OCI-M1 (cell line): ENCODE results near the gene GDPD5.

Experiments used
- DNase-seq: peaks from one replicate; lab custom pipeline; 2025; lab: John Stamatoyannopoulos, UW

Gene GDPD5

DNA sequence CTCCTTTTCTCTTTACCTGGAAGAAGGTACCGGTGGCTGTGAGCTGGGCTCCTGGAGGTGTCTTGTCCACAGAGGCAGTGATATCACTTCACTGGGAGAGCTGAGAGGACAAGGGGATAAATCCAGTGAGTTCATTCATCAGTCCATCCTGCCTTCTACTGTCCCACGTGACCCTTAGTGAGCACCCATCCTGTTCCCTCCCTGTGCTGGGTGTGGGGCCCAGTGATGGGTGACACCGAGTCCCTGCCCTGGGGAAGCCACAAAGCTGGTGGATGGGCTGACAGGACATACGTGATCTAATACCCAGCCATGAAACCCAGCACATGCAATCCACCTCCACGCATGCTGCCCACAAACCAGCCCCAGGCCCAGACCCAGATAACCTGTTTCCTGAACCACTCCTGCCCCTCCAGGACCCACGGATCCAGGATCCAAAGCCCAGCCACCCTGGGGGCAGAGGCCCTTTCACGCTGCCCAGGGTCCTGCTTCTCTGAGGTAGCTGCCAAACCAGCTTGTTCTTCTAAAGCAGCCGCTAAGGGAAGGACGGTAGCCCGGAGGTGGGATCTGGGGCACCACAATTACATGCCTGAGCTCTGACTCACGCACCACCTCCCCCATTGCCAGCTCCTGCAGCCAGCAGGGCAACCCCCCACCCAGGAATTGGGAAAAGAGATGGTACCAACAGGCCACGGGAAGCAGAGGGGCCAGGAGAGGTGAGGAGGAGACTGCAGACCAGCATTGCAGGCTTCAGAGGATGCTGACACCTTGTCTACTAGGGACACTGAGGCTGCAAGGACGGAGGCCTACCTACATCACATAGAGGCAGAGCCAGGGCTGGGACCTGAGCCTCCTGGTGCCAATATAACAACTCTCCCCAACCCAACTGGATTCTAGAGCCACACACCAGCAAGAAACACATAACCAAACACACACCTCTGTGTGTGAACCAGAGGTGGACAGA lies 35.2 kb downstream of the GDPD5 start:
- DNase-seq = no peak

DNA sequence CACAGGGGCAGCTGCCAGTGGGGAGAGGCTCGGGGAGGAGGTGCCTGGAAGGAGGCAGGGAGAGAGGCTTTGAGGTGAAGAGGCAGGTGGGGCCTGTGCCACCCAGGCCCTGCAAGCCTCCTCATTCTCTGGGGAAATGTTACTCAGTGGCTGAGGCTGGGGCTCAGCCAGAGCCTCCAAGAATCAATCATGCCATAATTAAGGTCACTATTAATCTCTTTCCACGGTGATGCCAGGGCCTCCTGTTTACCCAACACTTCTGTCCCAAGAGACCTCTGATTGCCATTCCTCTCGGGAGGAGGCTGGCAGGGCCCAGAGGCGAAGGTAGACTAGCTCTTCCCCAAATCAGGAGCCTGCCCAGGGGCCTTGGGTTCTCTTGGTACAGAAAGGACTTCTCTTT lies 38.4 kb downstream of the GDPD5 start:
- DNase-seq = no peak

DNA sequence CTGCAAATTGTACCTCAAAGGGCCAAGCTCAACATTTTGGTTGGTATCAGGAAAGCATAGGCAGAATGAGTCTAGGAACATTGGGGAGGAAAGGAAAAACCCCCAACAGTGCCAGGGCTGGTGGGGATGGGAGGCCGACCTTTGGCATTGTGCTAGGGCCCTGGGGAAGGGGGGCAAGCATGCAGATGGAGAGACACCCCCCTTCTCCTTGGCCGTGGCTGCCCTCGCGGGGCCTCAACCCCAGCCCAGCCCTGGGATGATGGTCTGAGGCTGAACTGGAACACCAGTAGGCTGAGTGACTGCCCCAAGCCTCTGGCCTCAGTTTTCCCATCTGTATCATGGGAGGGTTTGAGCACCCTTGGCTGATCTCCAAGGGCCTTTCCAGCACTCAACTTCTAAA lies 40.0 kb downstream of the GDPD5 start:
- no peak for DNase-seq

DNA sequence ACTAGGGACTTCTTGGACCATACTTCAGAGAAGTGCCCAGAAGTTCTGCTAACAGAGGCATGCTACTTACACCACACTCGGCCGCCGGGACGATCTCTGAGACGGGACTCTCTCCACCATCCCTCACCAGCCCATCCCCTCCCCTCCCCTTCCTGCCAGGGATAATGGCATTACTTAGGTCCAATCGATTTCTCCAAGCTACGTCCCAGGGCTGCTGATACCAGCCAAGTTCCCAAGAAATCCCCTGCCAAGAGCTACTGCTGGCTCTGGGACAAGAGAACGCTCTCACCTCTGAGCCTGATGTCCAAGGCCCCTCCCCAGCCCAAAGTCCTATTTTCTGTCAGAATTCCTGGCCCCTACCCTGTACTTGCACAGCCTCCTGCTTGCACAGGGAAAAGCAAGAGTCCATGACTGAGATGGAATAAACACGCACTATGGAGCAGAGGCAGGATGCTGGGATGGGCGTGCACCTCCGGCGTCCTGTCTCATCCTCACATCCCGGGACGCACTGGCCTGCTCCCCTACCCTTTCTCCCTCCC lies 42.7 kb downstream of the GDPD5 start:
- DNase-seq = no peak

DNA sequence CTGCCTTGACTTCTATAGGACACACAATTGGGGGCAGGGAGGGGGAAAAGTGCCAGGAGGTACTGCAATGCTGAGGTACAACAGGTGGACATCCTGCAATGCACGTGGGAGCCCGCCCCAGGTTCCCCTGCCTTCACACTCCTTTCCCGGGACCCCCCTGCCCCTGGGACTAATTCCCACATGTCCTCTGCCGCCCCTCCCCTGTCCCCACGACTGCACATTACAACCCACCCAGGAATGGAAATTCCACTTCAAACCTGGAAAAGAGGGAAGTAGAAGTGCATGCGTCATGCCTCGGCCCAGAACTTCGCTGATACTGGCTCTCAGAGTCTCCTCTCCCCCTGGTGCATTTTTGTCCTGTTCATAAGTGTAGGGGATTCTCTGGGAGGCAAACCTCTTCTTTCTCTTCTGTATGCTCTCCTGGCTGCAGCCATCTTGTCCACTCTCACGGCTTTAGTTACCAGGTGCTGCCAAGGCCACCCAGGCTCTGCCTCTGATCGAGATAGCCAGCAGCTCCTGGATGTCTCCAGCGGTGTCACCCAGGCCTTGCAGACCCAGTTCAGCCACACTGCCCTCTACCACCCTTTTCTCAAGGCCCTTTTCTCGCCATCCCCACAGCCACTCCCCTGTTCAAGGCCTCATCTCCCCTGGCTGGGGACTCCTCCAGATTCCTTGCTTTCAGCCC lies 43.7 kb downstream of the GDPD5 start:
- peak; percentile 81 for DNase-seq

DNA sequence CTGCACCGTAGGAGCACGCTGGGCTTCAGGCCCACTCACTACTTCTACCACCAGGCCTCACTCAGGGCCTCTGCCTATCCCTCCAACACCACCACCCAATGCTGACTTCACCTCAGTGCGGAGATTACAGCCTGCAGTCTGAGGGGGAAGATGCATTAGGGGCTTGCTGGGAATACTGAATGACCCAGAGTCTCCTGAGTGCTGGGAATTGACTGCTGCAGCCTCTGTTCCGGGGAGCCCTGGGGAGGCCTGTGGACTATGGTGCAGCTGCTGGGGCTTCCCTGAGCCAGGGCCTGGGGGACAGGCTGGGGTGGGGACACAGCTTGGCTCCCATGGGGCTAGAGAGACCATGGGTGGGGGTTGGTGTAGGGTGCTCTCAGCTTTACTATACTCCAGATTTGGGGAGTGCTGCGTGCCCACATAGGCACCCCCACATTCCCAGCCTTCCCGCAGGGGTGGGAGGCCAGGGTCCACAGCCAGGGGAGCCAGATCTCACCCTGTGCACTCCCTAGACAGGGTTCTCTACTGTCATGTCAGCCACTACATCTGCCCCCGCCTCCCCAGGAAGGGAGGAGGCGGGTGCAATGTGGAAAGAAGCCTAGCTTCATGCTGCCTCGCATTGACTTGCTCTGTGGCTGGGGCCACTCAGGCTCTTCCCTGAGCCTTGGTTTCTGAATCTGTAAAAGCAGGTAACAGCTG lies 44.4 kb downstream of the GDPD5 start:
- peak; percentile 71 for DNase-seq

DNA sequence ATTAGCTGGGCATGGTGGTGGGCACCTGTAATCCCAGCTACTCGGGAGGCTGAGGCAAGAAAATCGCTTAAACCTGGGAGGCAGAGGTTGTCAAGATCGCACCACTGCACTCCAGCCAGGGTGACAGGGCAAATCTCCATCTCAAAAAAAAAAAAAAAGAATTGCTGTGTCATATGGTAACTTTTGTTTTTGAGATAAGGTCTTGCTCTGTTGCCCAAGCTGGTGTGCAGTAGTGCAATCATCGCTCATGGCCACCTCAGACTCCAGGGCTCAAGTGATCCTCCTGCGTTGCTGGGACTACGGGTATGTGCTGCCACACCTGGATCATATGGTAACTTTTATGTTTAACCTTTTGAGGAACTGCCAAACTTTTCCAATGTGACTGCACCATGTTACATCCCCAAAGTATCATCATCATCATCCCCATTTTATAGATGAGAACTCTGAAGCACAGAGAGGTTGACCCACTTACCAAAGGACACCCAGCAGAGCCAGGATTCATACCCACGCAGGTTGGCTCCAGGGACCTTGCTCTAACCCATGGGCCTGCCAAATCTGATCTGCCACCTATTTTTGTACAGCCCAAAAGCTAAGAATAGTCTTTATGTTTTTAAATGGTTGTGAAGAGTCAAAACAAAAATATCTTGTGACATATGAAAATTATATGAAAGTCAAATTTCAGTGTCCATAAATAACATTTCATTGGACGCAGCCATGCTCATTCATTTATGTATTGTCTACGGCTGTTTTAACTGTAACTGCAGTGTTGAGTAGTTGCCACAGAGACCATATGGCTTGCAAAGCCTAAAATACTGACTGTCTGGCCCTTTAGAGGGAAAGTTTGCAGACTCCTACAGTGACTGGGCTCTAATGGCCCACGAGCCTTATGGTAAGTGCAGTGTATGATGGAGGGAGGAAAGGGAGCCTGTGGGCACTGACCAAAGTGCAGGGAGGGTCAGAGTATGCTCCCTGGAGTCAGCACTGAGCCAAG lies 45.3 kb downstream of the GDPD5 start:
- DNase-seq = peak; percentile 97

DNA sequence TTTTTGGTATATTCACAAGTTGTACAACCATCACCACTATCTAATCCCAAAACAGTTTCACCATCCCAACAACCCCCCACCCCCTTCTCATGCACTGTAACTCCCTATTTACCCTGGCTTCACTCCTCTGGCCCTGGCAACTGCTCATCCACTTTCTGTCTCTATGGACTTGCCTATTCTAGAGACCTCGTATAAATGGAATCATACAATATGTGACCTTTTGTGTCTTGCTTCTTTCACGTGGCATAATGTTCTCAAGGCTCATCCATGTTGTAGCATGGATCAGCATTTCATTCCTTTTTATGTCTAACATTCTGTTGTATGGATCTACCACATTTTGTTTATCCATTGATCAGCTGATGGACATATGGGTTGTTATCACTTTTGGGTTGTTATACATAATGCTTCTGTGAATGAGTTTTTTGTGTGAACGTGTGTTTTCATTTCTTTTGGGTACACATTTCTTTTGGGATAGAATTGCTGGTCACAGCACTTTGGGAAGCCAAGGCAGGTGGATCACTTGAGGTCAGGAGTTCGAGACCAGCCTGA lies 46.1 kb downstream of the GDPD5 start:
- DNase-seq = peak; percentile 68

DNA sequence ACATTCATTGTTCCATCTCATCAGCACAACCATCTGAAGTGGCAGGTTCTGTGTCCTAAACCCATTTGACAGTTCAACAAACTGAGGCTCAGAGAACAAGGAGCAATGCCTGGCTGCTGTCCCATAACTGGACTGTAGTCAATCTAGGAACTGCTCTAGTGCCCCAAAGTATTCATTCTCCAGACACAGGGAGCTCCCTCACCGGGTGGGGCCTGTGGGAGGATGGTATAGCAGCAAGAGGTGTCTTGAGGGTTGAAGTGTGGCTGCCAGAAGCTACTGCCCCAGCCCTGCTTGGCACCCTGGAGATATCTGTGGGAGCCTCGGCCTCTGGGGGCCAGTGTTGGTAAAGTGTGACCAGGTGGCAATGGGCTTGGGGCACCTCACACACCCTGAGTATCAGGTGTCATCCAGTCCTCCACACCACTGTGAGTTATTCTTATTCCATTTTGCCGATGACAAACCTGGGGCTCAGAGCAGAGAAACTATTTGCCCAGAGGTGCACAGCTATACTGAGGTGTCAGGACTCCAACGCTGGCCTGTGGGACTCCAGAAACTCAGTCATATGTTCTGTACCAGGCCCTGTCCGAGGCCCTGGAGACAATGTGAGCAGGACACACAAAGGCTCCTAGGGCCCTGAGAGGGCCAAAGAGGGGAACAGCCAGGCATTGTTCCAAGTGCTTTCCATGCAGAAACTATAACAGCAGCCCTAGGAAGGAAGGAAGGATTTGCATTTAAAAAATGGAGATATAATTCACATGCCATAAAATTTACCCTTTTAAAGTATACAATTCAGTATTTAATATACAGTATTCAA lies 46.8 kb downstream of the GDPD5 start:
- no peak for DNase-seq

DNA sequence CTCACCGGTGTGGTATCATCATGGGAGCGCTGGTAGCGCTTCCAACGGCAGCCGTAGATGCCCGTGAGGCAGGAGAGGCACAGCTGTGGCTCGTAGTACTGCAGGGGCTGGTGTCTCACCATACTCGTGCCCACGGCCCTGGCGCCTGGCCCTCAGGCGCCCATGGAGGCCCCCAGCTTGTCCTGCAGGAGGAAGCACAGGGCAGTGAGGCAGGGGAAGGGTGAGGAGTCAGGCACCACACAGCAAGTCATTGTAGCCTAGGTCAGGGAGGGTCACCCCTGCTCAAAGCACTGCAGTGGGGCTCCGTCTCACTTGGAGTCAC lies 48.2 kb downstream of the GDPD5 start:
- DNase-seq = no peak

DNA sequence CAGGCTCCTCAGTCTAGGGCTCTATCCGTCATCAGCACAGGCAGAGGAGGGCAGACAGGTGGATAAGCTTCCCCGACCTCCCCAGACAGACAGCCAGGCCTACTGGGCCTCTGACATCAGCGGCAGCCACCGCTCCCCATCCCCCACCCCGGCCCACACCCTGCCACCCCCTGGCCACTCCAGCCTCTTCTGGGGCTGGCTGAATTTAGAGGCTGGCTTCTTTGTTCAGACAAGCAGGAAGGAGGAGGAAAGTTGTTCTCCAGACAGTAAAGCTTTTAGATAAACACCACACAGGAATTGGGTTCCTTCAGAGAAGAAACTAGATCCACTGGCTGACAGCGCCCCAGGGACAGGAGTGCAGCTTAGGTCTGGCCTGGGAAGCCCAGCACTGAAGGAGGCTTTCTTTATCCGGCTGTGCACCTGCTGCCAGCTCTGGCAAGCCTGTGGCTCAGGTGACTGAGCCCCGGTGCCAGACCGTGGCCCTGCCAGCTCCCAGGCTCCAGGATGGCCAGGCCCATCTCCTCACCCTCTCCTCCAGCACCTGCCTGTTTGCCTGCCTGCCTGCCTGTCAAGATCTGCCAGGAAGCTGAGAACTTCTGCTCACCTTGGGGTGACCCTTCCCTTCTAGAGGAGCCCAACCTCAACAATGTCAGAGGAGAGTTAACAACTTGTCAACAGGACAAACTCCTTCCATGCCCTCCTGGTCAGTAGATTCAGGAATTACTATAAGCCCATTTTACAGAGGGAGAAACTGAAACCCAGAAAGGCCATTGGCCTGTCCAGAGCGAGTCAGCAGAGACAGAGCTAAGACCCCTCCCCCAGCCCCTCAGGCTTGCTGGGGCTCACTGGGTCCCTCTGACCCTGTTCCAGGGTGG lies 48.8 kb downstream of the GDPD5 start:
- no peak for DNase-seq

DNA sequence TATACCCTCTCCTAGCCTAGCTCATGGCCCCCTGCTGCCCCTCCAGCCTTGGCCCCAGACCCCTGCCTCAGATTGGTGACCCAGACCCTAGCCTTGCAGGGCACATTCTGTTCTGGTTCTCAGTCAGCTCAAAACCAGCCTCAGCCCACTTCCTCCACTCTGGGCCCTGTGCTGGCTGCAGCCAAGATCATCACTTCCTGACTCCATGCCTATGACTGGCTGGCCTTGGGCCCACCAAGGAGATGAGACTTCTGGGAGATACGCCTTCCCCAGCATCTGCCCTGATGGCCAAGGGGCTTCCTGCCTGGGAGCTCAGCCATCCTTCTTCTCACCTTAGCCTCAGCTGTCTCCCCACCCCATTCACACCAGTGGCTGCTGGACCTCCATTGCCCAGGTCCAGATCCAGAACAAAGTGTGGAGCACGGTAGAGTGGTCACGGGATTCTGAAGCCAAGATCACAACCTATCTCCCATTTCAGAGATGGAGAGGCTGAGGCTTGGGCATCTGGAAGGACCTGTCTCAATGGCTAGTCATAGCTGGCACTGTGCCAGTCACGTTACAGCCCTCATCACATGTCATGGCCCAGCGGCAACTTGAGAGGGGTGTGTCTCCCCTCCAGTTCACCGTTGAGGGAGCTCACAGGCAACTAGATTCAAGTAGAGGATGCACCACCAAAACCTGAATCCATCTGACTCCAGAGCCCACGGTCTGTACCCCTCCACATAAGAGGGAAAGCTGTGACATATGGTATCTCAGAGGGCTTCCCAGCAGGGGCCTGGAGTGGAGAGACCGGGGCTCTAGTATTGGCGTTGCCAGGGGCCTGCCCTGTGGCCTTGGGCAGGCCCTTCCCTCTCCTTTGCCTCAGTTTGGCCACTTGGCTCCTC lies 49.7 kb downstream of the GDPD5 start:
- DNase-seq = peak; percentile 62

DNA sequence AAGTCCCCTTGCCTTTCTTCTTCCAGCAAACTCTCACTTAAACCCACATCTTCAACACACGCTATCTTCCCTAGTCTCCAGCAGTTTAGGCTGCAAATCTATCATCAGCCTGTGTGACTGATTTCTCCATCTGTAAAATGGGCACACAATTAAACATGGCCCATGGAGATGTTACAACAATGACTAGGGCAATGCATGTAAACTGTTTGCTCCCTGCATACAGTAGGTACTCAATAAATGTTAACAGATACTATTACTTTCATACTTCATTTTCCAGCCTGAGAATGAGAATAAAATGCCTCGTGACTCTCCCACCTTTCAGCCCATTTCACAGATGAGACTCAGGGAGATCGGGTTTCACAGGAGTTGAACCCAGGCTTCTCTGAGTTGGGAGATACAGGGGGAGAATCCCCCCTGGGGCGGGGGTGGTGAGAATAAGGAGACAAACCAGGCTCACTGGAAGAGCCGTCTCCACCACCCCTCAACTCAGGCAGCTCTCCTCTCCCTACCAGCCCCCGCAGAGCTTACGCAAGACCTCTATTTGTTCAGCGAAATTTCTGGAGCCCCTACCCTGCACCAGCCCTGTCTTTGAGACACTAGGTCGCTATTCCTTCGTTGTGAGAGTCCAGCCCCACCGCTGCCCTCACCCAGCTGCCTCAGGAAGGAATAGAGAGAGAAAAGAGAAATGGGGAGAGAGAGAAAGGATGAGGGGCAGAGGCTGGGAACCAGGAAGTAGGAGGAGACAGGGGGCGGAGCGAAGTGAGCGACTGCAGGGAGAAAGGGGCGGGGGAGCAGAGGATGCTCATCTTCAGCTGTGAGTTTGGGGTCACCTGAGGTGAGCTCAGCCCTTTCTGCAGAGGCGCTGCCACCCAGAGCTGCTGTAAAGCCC lies 50.6 kb downstream of the GDPD5 start:
- DNase-seq = peak; percentile 75

DNA sequence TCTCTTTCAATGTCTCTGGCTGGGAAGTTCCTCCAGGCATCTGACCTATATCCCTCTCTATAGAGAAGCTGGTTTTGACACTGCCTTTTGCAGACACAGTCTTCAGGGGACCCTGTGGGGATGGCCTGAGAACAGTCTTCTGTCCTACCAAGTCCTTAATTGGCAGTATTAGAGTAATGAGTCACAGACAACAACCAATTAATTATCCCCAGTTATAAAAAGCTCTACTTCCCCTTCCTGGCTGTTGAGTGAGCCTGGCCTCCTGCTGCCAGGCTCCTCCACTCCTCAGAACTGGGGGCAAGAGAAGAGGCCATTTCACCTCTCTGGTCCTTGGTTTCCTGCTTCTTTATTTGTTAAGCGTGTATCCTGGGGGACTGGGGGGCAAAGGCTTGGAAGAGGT lies 51.5 kb downstream of the GDPD5 start:
- peak; percentile 61 for DNase-seq

DNA sequence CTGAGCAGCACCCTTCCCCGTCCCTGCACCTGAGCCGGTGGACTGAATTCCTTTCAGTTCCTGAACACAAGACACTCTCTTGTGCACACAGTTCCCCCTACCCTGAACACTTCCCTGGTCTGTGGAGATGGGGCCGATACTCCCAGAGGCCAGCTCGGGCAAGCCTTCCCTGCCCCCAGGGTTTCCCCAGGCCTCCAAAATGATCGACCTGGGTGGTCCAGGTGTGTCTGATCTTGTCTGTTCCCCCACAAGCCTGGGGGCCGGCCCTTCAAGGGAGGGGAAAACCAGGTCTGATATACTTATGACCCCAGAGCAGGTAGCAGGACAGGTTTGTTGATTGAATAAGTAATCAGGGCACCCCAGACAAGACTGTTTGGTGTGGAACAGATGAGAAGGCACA lies 52.1 kb downstream of the GDPD5 start:
- DNase-seq = no peak

DNA sequence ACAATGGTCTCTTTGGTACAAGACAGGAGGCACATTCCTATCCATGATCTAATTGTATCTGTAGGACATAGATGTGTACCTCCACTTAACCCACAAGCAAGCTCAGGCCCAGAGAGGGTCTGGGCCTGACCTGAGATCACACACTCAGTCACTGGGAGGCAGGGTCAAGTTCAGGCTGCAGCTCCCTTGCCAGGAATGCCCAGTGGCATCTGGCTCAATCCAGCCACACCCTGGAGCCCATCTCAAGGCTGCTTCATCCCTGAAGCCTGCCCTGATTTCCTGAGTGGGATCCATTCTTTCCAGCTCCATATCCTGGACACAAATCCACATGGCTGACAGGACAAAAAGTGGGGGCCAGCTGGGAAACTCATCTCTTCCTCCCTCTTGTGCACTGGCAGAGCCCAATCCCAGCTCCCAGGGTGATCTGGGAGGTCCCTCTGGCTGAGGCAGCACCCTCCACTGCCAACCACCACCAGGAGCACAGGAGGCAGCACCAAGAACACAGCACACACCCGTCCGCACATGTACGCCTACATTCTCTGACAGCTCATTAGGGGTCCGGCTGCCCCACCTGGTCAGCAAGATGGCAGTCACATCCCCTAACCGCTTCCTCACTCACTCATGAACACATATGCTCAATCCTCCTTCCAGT lies 53.5 kb downstream of the GDPD5 start:
- DNase-seq = no peak
